Suppressor macrophage (primary cell): ENCODE results near the gene FBXW7.

Experiments
- DNase-seq, 4 experiments: peaks; one replicate each; pipeline ENCODE4 v3.0.0-alpha.2; 2020 to 2022

The FBXW7 gene

GRCh38 chr4:152281211-152281610, 254.7 kb downstream of the FBXW7 start:
- DNase-seq: no peak

- DNase-seq: no peak
Observed at GRCh38 chr4:152279234-152279566, 256.7 kb downstream of the FBXW7 start.

- no peak for DNase-seq
Observed at GRCh38 chr4:152278505-152279233, 257.2 kb downstream of the FBXW7 start.

- no peak for DNase-seq
Observed at GRCh38 chr4:152278172-152278504, 257.8 kb downstream of the FBXW7 start.

- DNase-seq: no peak
Observed at GRCh38 chr4:152277333-152277732, 258.6 kb downstream of the FBXW7 start.

- DNase-seq: no peak
Observed at GRCh38 chr4:152273343-152273742, 262.5 kb downstream of the FBXW7 start.
